Central memory CD8-positive, alpha-beta T cell (primary cell): Measurements from ENCODE around the gene RAB29.
A peak's percentile ranks its signal among the peaks of the same experiment; 100 is the strongest.

Experiments
- ATAC-seq: fragments of 150-1000 bp; cut with Tn5 transposase; replicated peaks from 2 replicates; pipeline ENCODE4 v1.10.0; 2022; ENCODE audit warnings: mild to moderate bottlenecking, moderate FRiP score, moderate number of reproducible peaks; ENCODE audit not compliant: poor library complexity, severe bottlenecking; ENCODE audit errors: extremely low read depth
- DNase-seq, 2 donors: peaks; one replicate each; pipeline ENCODE4 v3.0.0; 2021; ENCODE audit warnings: low spot score in 2 of 2
- H3K27ac Mint-ChIP-seq: one replicate; pipeline ENCODE4 v1.8.0; 2022; ENCODE audit warnings: low read depth, mild to moderate bottlenecking, moderate library complexity, mixed read lengths
- H3K27me3 Mint-ChIP-seq: one replicate; pipeline ENCODE4 v1.8.0; 2022; ENCODE audit warnings: mixed read lengths
- H3K36me3 Mint-ChIP-seq: one replicate; pipeline ENCODE4 v1.8.0; 2022; ENCODE audit warnings: mild to moderate bottlenecking, moderate library complexity, mixed read lengths; ENCODE audit not compliant: insufficient read depth
- H3K4me1 Mint-ChIP-seq: one replicate; pipeline ENCODE4 v1.8.0; 2022; ENCODE audit warnings: mixed read lengths
- H3K4me3 Mint-ChIP-seq: one replicate; pipeline ENCODE4 v1.8.0; 2022; ENCODE audit warnings: mild to moderate bottlenecking, moderate library complexity, mixed read lengths
- H3K9me3 Mint-ChIP-seq: one replicate; pipeline ENCODE4 v1.8.0; 2022; ENCODE audit warnings: mixed read lengths

The RAB29 gene

DNA sequence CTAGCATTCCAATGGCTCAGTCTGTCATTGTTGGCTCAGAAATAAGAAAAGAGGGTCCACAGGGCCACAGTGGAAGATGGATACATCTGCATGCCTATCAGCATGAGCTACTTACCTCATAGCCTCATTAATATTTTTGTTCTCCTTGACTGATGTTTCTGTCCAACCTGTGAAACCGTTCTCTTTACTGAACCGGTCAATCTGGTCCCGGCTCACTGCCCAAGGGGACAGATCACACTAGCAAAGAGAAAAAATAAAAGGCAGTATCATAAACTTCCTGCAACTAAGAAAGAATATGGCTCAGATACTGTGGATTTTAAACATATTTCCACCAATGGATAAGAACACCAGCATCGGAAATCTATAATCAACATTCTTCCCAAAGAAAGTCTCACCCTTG lies 4.7 kb downstream of the RAB29 start:
- H3K9me3 Mint-ChIP-seq: no peaks in the 10 kb centered on the region
- peaks cover 55% of the 10 kb centered on the region for H3K4me1 Mint-ChIP-seq
- peak overlapping the region; percentile 62 for H3K27ac Mint-ChIP-seq

DNA sequence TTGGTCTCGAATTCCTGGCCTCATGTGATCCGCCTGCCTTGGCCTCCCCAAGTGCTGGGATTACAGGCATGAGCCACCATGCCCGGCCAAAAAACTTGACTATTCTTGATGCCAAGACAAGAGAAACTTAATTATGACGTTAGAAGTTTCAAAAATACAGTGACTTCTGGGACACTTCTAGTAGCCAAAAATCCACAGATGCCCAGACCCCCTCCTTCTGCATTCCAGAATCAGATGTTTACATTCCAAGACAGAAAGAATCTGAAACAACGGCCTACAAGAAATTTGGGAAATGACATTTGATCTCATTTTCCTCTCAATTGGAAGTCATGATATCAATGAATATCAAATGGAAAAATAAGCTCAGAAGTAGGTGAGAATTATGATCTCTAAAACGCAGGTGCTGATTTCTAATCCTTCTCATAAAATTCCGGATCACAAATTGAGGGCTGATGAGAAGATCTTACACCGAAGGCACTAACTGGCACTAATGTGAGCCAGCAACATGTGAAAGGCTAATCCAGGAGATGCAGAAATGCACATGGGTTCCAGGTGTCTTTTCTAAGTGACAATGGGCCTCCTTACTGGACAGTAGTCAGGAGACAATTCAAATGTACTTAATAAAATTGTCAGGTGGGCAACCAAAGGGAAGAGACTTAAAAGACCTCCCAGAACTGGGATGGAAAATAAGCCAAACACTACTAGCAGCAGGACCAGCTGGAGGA lies 5.5 kb downstream of the RAB29 start:
- Mint-ChIP-seq H3K27ac (peak overlapping the region; percentile 80), H3K9me3 (no peaks in the 10 kb centered on the region), H3K4me1 (peaks cover 49% of the 10 kb centered on the region), H3K4me3 (no peak overlapping the region), H3K36me3 (peaks cover 52% of the 10 kb centered on the region), H3K27me3 (no peaks in the 10 kb centered on the region)
- DNase-seq: no peak
- no peak for ATAC-seq

More for the DNA sequence above, 4.7 kb downstream of the RAB29 start:
- H3K27me3 Mint-ChIP-seq: no peaks in the 10 kb centered on the region
- peaks cover 59% of the 10 kb centered on the region for H3K36me3 Mint-ChIP-seq
- ATAC-seq (no peak), DNase-seq (no peak)
- H3K4me3 Mint-ChIP-seq: no peak overlapping the region

DNA sequence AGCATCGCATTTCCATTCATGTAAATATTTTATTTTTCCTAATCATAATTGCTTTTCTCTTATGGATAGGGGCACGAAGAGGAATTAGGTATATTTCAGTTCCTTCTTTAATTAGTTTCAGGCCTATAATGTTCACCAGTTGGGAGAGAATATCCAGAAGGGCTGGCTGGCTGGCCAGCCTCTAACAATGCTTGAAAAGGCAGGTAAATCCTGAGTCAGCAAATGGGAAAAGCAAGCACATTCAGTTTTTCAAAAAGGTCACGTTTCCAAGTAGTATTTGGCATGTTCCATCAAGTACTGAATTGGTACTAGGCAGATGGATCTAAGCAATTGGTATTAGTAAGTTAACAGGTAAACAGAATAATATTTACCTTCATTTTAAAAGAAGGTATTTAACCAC lies 8.0 kb downstream of the RAB29 start:
- Mint-ChIP-seq H3K9me3 (no peaks in the 10 kb centered on the region), H3K27ac (no peak overlapping the region), H3K36me3 (peaks cover 43% of the 10 kb centered on the region), H3K27me3 (no peaks in the 10 kb centered on the region), H3K4me3 (no peak overlapping the region), H3K4me1 (peaks cover 27% of the 10 kb centered on the region)
- ATAC-seq (no peak), DNase-seq (no peak)

DNA sequence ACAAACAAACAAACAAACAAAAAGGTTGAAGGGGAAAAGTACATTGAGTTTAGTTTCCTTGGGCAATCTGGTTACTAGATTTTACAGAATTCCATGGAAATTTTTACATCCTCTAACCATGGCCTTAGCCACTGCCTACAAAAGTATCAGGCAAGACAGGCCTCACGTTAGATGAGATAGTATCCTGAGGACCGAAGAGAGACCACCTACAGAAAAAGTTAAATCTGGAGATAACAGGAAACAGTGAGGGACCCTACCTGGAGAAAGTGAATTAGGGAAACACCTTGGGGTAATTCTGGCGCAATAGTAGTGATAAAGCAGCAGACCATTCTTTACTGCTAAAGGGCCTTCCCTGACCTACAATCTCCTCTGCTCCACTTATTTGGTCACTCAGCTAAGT lies 8.7 kb downstream of the RAB29 start:
- Mint-ChIP-seq H3K36me3 (peaks cover 38% of the 10 kb centered on the region), H3K9me3 (no peaks in the 10 kb centered on the region), H3K4me3 (no peak overlapping the region), H3K27me3 (no peaks in the 10 kb centered on the region), H3K4me1 (peaks cover 20% of the 10 kb centered on the region), H3K27ac (no peak overlapping the region)
- no peak for DNase-seq
- no peak for ATAC-seq

DNA sequence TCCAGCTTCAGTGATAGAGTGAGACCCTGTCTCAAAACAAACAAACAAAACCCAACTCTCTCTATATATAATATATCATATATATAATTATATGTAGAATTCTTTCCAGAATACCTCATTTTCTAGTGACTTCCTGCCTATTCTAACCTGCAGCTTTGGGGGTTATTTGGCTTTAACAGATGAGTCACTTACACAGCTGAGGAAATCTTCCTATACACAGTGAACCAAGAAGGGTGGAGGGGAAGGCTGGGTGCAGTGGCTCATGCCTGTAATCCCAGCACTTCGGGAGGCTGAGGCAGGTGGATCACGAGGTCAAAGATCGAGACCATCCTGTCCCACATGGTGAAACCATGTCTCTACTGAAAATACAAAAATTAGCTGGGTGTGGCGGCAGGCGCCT lies 9.2 kb downstream of the RAB29 start:
- Mint-ChIP-seq H3K36me3 (peaks cover 41% of the 10 kb centered on the region), H3K27me3 (no peaks in the 10 kb centered on the region), H3K4me3 (no peak overlapping the region), H3K4me1 (peaks cover 15% of the 10 kb centered on the region), H3K27ac (no peak overlapping the region), H3K9me3 (no peaks in the 10 kb centered on the region)
- DNase-seq: no peak
- ATAC-seq: no peak

DNA sequence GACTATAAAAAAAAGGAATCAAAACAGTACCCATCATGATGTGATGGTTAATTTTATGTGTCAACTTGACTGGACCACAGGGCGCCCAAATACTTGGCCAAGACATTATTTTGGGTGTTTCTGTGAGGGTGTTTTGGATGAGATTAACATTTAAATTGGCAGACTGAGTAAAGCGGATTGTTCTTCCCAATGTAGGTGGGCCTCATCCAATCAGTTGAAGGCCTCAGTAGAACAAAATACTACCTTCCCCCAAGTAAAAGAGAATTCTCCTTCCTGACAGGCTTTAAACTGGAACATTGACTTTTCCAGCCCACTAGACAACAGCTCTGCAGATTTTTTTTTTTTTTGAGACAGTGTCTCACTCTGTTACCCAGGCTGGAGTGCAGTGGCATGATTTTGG lies 10.7 kb downstream of the RAB29 start:
- Mint-ChIP-seq H3K27me3 (no peaks in the 10 kb centered on the region), H3K4me3 (no peak overlapping the region), H3K36me3 (peaks cover 26% of the 10 kb centered on the region), H3K4me1 (peaks cover 7% of the 10 kb centered on the region), H3K27ac (no peak overlapping the region), H3K9me3 (no peaks in the 10 kb centered on the region)
- DNase-seq (no peak), ATAC-seq (no peak)

DNA sequence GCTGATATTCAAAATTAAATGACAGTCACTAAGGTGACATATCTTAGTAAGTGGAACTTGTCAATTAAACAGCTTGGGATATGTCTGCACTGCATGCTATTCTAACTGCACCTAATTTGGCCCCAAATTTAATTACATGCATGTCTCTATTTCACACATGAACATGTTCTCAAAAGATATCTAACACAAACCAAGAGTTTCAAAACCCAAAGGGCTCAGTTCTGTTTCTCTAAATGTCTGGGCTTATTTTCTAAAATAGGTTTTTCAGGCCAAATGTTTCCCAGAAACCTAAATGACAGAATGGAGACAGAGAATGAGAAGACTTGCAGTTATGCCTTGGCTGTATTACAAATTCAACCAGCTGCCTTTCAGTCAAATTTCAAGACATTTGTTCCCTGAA lies 11.3 kb downstream of the RAB29 start:
- H3K4me3 Mint-ChIP-seq: no peak overlapping the region
- DNase-seq (no peak), ATAC-seq (no peak)
- H3K9me3 Mint-ChIP-seq: no peaks in the 10 kb centered on the region
- H3K36me3 Mint-ChIP-seq: peaks cover 20% of the 10 kb centered on the region
- peaks cover 7% of the 10 kb centered on the region for H3K4me1 Mint-ChIP-seq
- no peak overlapping the region for H3K27ac Mint-ChIP-seq
- no peaks in the 10 kb centered on the region for H3K27me3 Mint-ChIP-seq

DNA sequence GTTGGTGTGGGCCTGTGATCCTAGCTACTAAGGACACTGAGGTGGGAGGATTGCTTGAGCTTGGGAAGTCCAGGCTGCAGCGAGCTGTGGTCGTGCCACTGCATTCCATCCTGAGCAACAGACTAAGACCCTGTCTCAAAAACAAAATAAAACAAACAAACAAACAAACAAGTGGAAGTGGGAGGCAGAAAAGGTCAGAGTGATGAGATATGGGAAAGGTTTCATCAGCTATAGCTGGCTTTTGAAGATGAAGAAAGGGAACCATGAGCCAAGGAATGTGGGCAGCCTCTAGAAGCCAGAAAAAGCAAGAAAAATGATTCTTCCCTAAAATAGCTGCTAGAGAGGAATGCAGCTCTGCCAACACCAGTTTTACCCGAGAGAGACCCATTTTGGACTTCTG lies 14.7 kb downstream of the RAB29 start:
- H3K4me1 Mint-ChIP-seq: no peaks in the 10 kb centered on the region
- no peaks in the 10 kb centered on the region for H3K27me3 Mint-ChIP-seq
- ATAC-seq: no peak
- H3K27ac Mint-ChIP-seq: no peak overlapping the region
- H3K36me3 Mint-ChIP-seq: peaks cover 3% of the 10 kb centered on the region
- DNase-seq: no peak
- no peaks in the 10 kb centered on the region for H3K9me3 Mint-ChIP-seq
- no peak overlapping the region for H3K4me3 Mint-ChIP-seq

DNA sequence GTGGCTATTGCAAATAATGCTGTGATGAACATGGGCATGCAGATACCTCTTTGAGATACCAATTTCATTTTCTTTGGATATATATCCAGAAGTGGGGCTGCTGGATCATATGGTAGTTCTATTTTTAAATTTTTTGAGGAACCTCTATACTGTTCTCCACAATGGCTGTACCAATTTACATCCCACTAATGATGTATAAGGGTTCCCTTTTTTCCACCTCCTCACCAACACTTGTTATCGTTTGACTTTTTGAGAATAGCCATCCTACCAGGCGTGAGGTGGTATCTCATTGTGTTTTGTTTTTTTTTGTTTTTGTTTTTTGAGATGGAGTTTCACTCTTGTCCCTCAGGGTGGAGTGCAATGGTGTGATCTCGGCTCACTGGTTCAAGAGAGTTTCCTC lies 18.7 kb downstream of the RAB29 start:
- DNase-seq: no peak
- no peaks in the 10 kb centered on the region for H3K9me3 Mint-ChIP-seq
- H3K27me3 Mint-ChIP-seq: no peaks in the 10 kb centered on the region
- peaks cover 6% of the 10 kb centered on the region for H3K36me3 Mint-ChIP-seq
- no peak overlapping the region for H3K27ac Mint-ChIP-seq
- no peak for ATAC-seq
- H3K4me1 Mint-ChIP-seq: no peaks in the 10 kb centered on the region
- H3K4me3 Mint-ChIP-seq: no peak overlapping the region

DNA sequence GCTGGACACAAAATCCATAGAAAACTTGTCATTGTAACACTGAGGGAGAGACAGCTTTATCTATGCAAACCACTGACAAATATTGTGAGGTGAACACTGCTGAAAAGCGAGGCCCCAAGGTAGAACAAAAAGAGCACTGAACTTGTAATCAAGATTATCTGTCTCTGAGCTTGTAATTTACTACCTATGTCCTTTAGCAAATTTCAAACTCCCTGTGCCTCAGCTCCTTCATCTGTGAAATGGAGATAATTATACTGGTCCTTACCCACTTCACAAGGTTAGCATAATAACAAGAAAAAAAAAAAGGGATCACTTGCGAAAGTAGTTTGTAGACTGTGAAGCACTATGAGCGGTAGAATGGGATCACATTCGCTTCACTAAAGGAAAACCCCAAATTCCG lies 20.4 kb downstream of the RAB29 start:
- peaks cover 9% of the 10 kb centered on the region for H3K36me3 Mint-ChIP-seq
- ATAC-seq: no peak
- H3K27me3 Mint-ChIP-seq: no peaks in the 10 kb centered on the region
- no peak overlapping the region for H3K27ac Mint-ChIP-seq
- DNase-seq: no peak
- no peak overlapping the region for H3K4me3 Mint-ChIP-seq
- no peaks in the 10 kb centered on the region for H3K9me3 Mint-ChIP-seq
- H3K4me1 Mint-ChIP-seq: peaks cover 5% of the 10 kb centered on the region

DNA sequence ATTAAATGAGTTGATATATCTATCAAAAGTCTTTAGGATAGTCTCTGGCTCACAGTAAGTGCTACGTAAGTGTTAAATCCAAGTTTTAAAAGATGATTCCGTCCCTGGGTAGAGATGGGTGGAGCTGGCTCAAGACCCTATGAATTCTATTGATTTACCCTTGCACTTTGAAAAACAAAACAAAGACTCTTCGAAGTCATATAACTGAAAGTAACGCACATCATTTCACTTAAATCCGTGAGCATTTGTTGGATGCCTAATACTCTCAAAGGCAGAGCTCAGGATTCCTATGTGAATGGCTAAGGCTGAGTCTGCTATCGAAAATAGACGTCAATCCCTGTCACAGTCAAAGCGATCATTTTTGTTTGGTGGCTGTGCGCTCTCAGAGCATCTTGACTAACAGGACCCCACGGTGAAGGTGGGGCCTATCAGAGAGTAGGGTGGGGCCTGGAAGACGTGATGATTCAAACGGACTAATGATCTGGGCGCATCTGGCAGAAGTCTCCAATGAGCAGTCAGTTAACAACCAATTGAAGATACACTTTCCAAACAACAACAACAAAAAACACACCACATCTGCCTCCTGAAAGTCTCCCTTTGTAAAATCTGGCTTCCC lies 24.1 kb downstream of the RAB29 start:
- DNase-seq: no peak
- H3K36me3 Mint-ChIP-seq: peaks cover 28% of the 10 kb centered on the region
- ATAC-seq: no peak
- no peaks in the 10 kb centered on the region for H3K27me3 Mint-ChIP-seq
- H3K4me1 Mint-ChIP-seq: peaks cover 31% of the 10 kb centered on the region
- peak overlapping the region; percentile 98 for H3K4me3 Mint-ChIP-seq
- no peak overlapping the region for H3K27ac Mint-ChIP-seq
- H3K9me3 Mint-ChIP-seq: no peaks in the 10 kb centered on the region

DNA sequence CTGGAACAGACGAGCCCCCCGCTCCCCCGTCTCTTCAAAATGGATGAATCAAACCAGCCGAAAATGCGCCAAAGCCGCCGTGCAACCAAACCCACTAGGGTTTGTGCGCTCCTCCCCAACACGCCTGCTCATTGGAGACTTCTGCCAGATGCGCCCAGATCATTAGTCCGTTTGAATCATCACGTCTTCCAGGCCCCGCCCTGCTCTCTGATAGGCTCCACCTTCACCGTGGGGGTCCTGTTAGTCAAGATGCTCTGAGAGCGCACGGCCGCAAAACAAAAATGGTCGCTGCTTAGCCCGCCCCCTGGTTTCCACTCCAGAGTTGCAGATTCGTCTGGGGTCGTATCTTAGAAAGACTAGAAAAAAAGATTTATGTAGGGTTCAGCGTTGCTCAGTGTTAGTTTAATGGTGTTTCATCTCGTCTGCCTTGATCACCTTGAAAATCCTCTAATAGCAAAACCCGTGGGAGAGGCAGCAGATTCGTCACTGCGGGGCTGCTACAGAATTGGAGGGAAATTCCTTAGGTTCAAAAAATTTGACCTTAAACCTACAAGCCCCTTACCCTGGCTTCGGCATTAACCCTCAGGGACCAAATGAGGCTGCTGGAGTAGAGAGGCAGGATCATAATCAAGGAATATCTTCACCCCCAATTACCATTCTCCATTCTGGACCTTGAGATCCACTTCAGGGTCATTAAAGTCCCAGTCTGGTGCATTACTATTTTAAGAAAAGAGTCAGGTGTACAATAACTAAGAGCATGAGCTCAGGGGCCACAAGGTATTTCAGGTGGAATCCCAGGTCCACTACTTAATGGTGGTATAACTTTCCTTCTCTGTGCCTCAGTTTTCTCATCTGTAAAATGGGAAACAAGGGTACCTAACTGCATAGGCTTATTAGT lies 24.9 kb downstream of the RAB29 start, which contains the start of gene NUCKS1:
TSS of gene NUCKS1 (minus strand) at position 45 of the 898 bp plus-strand sequence. CDS start 209 bp downstream, outside the sequence.
- peak; percentile 87 for ATAC-seq
- Mint-ChIP-seq H3K36me3 (peaks cover 31% of the 10 kb centered on the region), H3K9me3 (no peaks in the 10 kb centered on the region), H3K4me3 (peak within 1 kb of the TSS; percentile 98), H3K27ac (peak within 1 kb of the TSS; percentile 99), H3K27me3 (no peaks in the 10 kb centered on the region), H3K4me1 (peaks cover 32% of the 10 kb centered on the region)
- peak; percentile 93 to 98 for DNase-seq
